ENCODE data around the gene ZRANB1. TPM values are rescaled to one million over a fixed set of nuclear protein-coding genes. Genes with fewer than 3 reads are reported as not detected.
A peak's percentile ranks its signal among the peaks of the same experiment; 100 is the strongest.

Gene ZRANB1
- total and polyA plus RNA-seq, 2 donors from 2014 or later = 8.9 to 17.5 TPM

DNA sequence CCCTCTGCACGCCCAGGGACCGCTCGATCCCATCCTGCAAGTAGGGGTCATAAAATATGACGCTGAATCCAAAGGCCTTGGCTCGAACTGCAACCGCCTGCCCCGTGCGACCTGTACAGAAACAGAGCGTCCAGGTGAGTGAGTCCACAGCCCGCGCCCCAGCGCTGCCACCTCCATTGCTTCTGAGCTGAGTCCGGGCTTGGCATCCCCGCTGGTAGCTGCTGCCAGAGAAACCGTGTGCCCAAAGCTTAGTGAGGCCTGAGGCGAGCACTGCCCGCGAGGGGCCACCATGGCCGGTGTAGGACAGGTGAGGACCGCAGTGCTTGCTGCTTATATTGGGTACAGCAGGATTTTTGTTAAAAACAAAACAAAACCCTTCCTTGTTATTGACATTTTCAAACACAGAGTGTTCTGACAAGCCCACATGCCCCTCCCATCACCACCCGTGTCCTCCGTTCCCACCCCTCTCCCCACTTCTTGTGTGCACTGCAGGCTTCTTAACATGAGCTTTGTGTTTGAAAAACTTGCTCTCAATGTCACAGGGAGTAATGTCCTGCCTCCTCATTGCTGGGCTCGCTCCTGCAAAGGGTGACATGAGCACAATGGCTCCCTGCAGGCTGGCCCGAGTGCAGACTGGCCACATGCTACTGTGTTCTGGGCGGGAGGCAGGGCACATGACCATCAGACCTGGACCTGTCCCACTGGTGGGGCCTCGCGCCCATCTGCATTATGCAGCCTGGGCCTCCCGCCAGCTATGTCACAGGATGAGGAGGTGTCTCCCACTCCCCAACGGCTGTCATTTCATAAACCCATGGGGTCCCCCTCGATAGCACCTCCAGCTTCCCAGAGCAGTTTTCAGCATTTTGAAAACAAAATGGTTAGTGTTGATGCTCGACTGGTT is 52.9 kb downstream of the ZRANB1 start:
- H3K4me3 ChIP-seq (ENCODE audit: low read length in 3 of 3) = no peak overlapping the region
- no peaks in the 10 kb centered on the region for H3K27me3 ChIP-seq (ENCODE audit: control insufficient read depth, insufficient read depth, low read length)
- H3K27ac ChIP-seq (ENCODE audit: low read depth in 2 of 2, low read length in 2 of 2) = no peak overlapping the region
- H3K36me3 ChIP-seq (ENCODE audit: control insufficient read depth in 2 of 3, insufficient read depth in 3 of 3, low read length in 3 of 3) = peaks cover 11 to 71% (median 49%) of the 10 kb centered on the region in 3 donors
- H3K4me1 ChIP-seq (ENCODE audit: control insufficient read depth in 2 of 3, insufficient read depth in 2 of 3, low read depth in 1 of 3, low read length in 3 of 3) = peaks cover 0 to under 1% (median 0%) of the 10 kb centered on the region in 3 donors
- FAIRE-seq = no peak
- TF ChIP-seq, protein P1, sequence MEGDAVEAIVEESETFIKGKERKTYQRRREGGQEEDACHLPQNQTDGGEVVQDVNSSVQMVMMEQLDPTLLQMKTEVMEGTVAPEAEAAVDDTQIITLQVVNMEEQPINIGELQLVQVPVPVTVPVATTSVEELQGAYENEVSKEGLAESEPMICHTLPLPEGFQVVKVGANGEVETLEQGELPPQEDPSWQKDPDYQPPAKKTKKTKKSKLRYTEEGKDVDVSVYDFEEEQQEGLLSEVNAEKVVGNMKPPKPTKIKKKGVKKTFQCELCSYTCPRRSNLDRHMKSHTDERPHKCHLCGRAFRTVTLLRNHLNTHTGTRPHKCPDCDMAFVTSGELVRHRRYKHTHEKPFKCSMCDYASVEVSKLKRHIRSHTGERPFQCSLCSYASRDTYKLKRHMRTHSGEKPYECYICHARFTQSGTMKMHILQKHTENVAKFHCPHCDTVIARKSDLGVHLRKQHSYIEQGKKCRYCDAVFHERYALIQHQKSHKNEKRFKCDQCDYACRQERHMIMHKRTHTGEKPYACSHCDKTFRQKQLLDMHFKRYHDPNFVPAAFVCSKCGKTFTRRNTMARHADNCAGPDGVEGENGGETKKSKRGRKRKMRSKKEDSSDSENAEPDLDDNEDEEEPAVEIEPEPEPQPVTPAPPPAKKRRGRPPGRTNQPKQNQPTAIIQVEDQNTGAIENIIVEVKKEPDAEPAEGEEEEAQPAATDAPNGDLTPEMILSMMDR (IDR thresholded peaks at IDR 0.05; ENCODE audit: borderline replicate concordance, extremely low read depth, insufficient read depth) = no peak
- intact Hi-C loops (cut with DNase I) = no loop called here
- DNase-seq = peak in 3 of 5 donors; percentile 6 to 71 (median 33)
- no peak overlapping the region for H3K9ac ChIP-seq (ENCODE audit: low read length in 3 of 3)
- no peaks in the 10 kb centered on the region for H3K9me3 ChIP-seq (ENCODE audit: control insufficient read depth in 2 of 3, insufficient read depth in 1 of 3, low read length in 3 of 3)

DNA sequence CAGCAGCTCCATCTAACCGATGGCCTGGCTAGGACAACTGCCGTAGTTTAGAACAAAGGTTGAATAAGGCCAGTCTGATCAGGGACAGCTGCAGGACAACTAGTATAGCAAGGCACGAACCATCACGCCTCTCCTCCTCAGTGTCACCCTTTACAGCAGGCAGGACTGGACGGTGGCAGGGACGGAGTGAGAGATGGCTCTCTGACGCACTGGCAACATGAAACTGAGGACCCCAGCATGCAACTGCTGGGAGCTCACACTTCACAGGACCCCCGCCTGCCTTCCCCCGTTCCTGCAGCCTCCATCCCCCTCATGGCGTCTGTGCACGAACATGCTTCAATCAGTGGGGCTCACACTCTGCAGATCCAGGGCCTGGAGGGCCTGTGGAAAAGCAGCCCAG is 53.7 kb downstream of the ZRANB1 start:
- H3K4me3 ChIP-seq (ENCODE audit: low read length in 3 of 3) = no peak overlapping the region
- FAIRE-seq (no peak), DNase-seq (peak in 1 of 5 donors; percentile 5)
- intact Hi-C loops (cut with DNase I) = no loop called here
- no peak overlapping the region for H3K27ac ChIP-seq (ENCODE audit: low read depth in 2 of 2, low read length in 2 of 2)
- no peaks in the 10 kb centered on the region for H3K9me3 ChIP-seq (ENCODE audit: control insufficient read depth in 2 of 3, insufficient read depth in 1 of 3, low read length in 3 of 3)
- peaks cover 9 to 76% (median 52%) of the 10 kb centered on the region in 3 donors for H3K36me3 ChIP-seq (ENCODE audit: control insufficient read depth in 2 of 3, insufficient read depth in 3 of 3, low read length in 3 of 3)
- TF ChIP-seq, protein P1 (IDR thresholded peaks at IDR 0.05; ENCODE audit: borderline replicate concordance, extremely low read depth, insufficient read depth) = no peak
- no peak overlapping the region for H3K9ac ChIP-seq (ENCODE audit: low read length in 3 of 3)
- H3K27me3 ChIP-seq (ENCODE audit: control insufficient read depth, insufficient read depth, low read length) = no peaks in the 10 kb centered on the region
- H3K4me1 ChIP-seq (ENCODE audit: control insufficient read depth in 2 of 3, insufficient read depth in 2 of 3, low read depth in 1 of 3, low read length in 3 of 3) = peaks cover 0 to 4% (median 0%) of the 10 kb centered on the region in 3 donors

DNA sequence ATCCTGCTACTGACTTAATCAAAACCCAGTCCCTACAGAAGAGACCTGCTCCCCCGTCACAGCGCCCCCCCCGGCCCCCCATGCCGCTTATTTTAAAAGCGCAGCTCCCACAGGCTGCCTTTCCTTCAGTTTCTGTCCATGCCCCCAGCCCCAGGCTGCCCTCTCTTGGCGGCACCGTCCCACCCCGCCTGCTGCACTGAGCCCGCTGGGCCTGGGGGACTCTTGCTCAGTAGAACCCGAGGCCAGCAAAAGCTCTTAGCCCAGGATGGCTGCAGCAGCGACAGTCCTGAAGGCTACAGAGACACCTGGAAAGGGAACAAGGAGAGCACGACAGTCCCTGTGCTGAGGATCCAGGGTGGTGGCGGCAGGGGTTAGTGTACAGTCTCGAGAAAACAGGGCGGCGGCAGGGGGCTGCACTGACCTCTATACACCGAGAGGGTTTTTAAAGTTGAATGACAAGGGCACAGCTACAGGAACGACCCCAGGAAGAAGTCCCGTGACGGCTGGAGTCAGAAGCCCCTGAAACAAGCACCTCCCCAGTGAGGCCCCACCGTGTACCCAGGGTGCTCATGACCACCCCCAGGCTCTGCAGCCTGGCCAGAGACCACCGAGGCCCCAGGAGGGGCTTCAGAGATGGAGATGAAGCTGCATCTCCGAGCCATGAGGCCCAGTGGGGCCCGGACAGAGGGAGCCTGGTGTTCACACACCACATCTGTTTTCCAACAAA is 54.4 kb downstream of the ZRANB1 start:
- FAIRE-seq (no peak), DNase-seq (peak in 2 of 5 donors; percentile 5 to 68)
- no peak overlapping the region for H3K4me3 ChIP-seq (ENCODE audit: low read length in 3 of 3)
- peaks cover 0 to 4% (median 0%) of the 10 kb centered on the region in 3 donors for H3K4me1 ChIP-seq (ENCODE audit: control insufficient read depth in 2 of 3, insufficient read depth in 2 of 3, low read depth in 1 of 3, low read length in 3 of 3)
- no peak overlapping the region for H3K27ac ChIP-seq (ENCODE audit: low read depth in 2 of 2, low read length in 2 of 2)
- no peaks in the 10 kb centered on the region for H3K27me3 ChIP-seq (ENCODE audit: control insufficient read depth, insufficient read depth, low read length)
- peaks cover 8 to 76% (median 46%) of the 10 kb centered on the region in 3 donors for H3K36me3 ChIP-seq (ENCODE audit: control insufficient read depth in 2 of 3, insufficient read depth in 3 of 3, low read length in 3 of 3)
- TF ChIP-seq, protein P1 (IDR thresholded peaks at IDR 0.05; ENCODE audit: borderline replicate concordance, extremely low read depth, insufficient read depth) = no peak
- intact Hi-C loops (cut with DNase I) = no loop called here
- H3K9me3 ChIP-seq (ENCODE audit: control insufficient read depth in 2 of 3, insufficient read depth in 1 of 3, low read length in 3 of 3) = no peaks in the 10 kb centered on the region
- no peak overlapping the region for H3K9ac ChIP-seq (ENCODE audit: low read length in 3 of 3)
